ENCODE measurements around the gene PHB1. TPM values are rescaled to one million over a fixed set of nuclear protein-coding genes. Genes with fewer than 3 reads are reported as not detected.

PHB1 gene
- total RNA-seq, 1 experiment from 2014 or later = 325 TPM

GRCh38 chr17:49461580-49461979, 46.9 kb upstream of the PHB1 start:
- no peak overlapping the region for H4K8ac ChIP-seq (replicated peaks; ENCODE audit: insufficient read length, low read depth, low read length)
- no peak overlapping the region for H3T11ph ChIP-seq (ENCODE audit: low read length)
- no peak overlapping the region for H4K91ac ChIP-seq (ENCODE audit: insufficient read length, low read depth, low read length)
- H3K23ac ChIP-seq (ENCODE audit: insufficient read length, low read depth, low read length) = no peak overlapping the region
- no peak overlapping the region for H3K4me2 ChIP-seq (ENCODE audit: insufficient read depth, insufficient read length, low read length)
- TF ChIP-seq CTCF (conservative IDR thresholded peaks at IDR 0.05) = no peak
- H3K27ac ChIP-seq (ENCODE audit: insufficient read length, low read depth, low read length) = no peak overlapping the region
- Mint-ChIP-seq H3K27ac (no peak overlapping the region), H3K4me3 (no peak overlapping the region), H3K36me3 (ENCODE audit: insufficient read depth in 1 of 3, low read depth in 3 of 3) (peaks cover 0 to 6% (median 0%) of the 10 kb centered on the region in 3 experiments; a peak in 2 of 7 replicates), H3K4me1 (peaks cover 27 to 35% of the 10 kb centered on the region in 2 experiments), H3K9me3 (peaks cover 3 to 9% of the 10 kb centered on the region in 2 experiments; a peak in 2 of 5 replicates), H3K27me3 (ENCODE audit: low read depth) (peaks cover 26% of the 10 kb centered on the region)
- H3K27me3 ChIP-seq (ENCODE audit: insufficient read depth, low read length) = no peaks in the 10 kb centered on the region; the same call in 1 of the 2 replicates
- H3K79me1 ChIP-seq (ENCODE audit: insufficient read depth, low read depth, low read length, poor library complexity, severe bottlenecking) = no peaks in the 10 kb centered on the region
- no peak overlapping the region for H2AFZ ChIP-seq (ENCODE audit: low read length)
- H2AK5ac ChIP-seq (ENCODE audit: insufficient read length, low read length) = no peak overlapping the region
- DNase-seq = no peak
- no peak overlapping the region for H2BK120ac ChIP-seq (ENCODE audit: low read depth, low read length, poor library complexity, severe bottlenecking)
- no peak overlapping the region for H3K4ac ChIP-seq (ENCODE audit: low read depth, low read length)
- H3K14ac ChIP-seq (ENCODE audit: insufficient read depth, low read length) = no peak overlapping the region
- H3K9me3 ChIP-seq (ENCODE audit: control insufficient read depth, low read depth, low read length) = no peaks in the 10 kb centered on the region
- H4K20me1 ChIP-seq (ENCODE audit: control insufficient read depth, insufficient read depth, insufficient read length) = no peaks in the 10 kb centered on the region
- no peak overlapping the region for H2BK5ac ChIP-seq (ENCODE audit: insufficient read length, low read length)
- H3K4me1 ChIP-seq (ENCODE audit: insufficient read depth, low read length) = peaks cover 7% of the 10 kb centered on the region; the same call in 1 of the 2 replicates
- H2BK12ac ChIP-seq (ENCODE audit: insufficient read length, low read depth, low read length) = no peak overlapping the region
- H4K5ac ChIP-seq (ENCODE audit: insufficient read length, low read depth, low read length) = no peak overlapping the region
- WGBS (ENCODE audit: extremely low coverage, insufficient read length, low lambda C conversion rate) = no CpG with 5 or more reads among the region's 2 CpGs
- no peak overlapping the region for H2BK15ac ChIP-seq (ENCODE audit: low read depth, low read length)
- no peak overlapping the region for H3K56ac ChIP-seq (ENCODE audit: insufficient read length, low read depth, low read length)
- H3K18ac ChIP-seq (ENCODE audit: insufficient read length, low read depth, low read length) = no peak overlapping the region
- H3K79me2 ChIP-seq (ENCODE audit: insufficient read depth, low read length) = no peaks in the 10 kb centered on the region
- H2BK20ac ChIP-seq (ENCODE audit: low read depth, low read length, poor library complexity, severe bottlenecking) = no peak overlapping the region
- no peaks in the 10 kb centered on the region for H3K23me2 ChIP-seq (ENCODE audit: insufficient read length, low read depth, low read length, poor library complexity, severe bottlenecking)
- H3K9ac ChIP-seq (ENCODE audit: extremely low read depth, insufficient read length, low read length) = no peak overlapping the region

All from H9 (cell line).